Loucy (cell line): ENCODE measurements around the gene MYO5B.

ENCODE experiments used
- H2AFZ ChIP-seq: fragments of 200-600 bp; sonication (generic); 2 replicates; pipeline ENCODE4 v1.6.0; 2016; ENCODE audit warnings: antibody characterized with exemption, mild to moderate bottlenecking, low read length, moderate library complexity
- H3F3A ChIP-seq: fragments of 200-600 bp; 2 replicates; pipeline ENCODE4 v1.6.0; 2016; ENCODE audit warnings: antibody characterized with exemption, low read depth, mild to moderate bottlenecking
- H3K27me3 ChIP-seq: fragments of 200-600 bp; sonication (generic); 2 replicates; pipeline ENCODE4 v1.6.1; 2014; ENCODE audit warnings: low read length, mild to moderate bottlenecking; ENCODE audit not compliant: insufficient read depth, poor library complexity, severe bottlenecking
- H3K36me3 ChIP-seq: fragments of 200-600 bp; sonication (generic); 2 replicates; pipeline ENCODE4 v1.6.1; 2016; ENCODE audit warnings: low read length; ENCODE audit not compliant: insufficient read depth
- H3K4me1 ChIP-seq: fragments of 200-600 bp; sonication (generic); 2 replicates; pipeline ENCODE4 v1.5.1; 2014; ENCODE audit warnings: low read length, mild to moderate bottlenecking; ENCODE audit not compliant: insufficient read depth, poor library complexity, severe bottlenecking
- H3K4me2 ChIP-seq: fragments of 200-600 bp; sonication (generic); 2 replicates; pipeline ENCODE4 v1.6.0; 2014; ENCODE audit warnings: antibody characterized with exemption, low read length, low read depth, mild to moderate bottlenecking; ENCODE audit not compliant: poor library complexity, severe bottlenecking
- H3K4me3 ChIP-seq: fragments of 200-600 bp; sonication (generic); 2 replicates; pipeline ENCODE4 v1.5.1; 2014; ENCODE audit warnings: low read length, mild to moderate bottlenecking, mixed read lengths; ENCODE audit not compliant: poor library complexity, severe bottlenecking
- H3K79me2 ChIP-seq: fragments of 200-600 bp; sonication (generic); 2 replicates; pipeline ENCODE4 v1.6.1; 2014; ENCODE audit warnings: low read length; ENCODE audit not compliant: insufficient read depth
- H3K9ac ChIP-seq: fragments of 200-600 bp; sonication (generic); 2 replicates; pipeline ENCODE4 v1.6.0; 2014; ENCODE audit warnings: mild to moderate bottlenecking, low read depth, low read length, moderate library complexity; ENCODE audit not compliant: poor library complexity, severe bottlenecking
- H3K9me2 ChIP-seq: fragments of 200-600 bp; sonication (generic); replicated peaks from 2 replicates; pipeline ENCODE4 v1.6.1; 2016; ENCODE audit warnings: low read depth, low read length, mixed read lengths
- H3K9me3 ChIP-seq: fragments of 200-600 bp; sonication (generic); 2 replicates; pipeline ENCODE4 v1.6.1; 2014; ENCODE audit warnings: mild to moderate bottlenecking, antibody characterized with exemption, low read length, low read depth; ENCODE audit not compliant: insufficient read depth
- H4K20me1 ChIP-seq: fragments of 200-600 bp; sonication (generic); 2 replicates; pipeline ENCODE4 v1.6.0; 2014; ENCODE audit warnings: antibody characterized with exemption, low read length, mild to moderate bottlenecking; ENCODE audit not compliant: insufficient read depth, poor library complexity, severe bottlenecking
- CTCF ChIP-seq: fragments of 200-600 bp; sonication (generic); conservative IDR thresholded peaks from 2 replicates; pipeline ENCODE4 v1.5.1; 2014; ENCODE audit warnings: mild to moderate bottlenecking, antibody characterized with exemption, low read length
- EZH2phosphoT487 ChIP-seq: fragments of 200-600 bp; IDR thresholded peaks from 2 replicates; pipeline ENCODE4 v1.6.1; 2018; ENCODE audit warnings: antibody characterized with exemption, mild to moderate bottlenecking, moderate library complexity, borderline replicate concordance

The MYO5B gene

GRCh38 chr18:49845629-49846360 lies 349.2 kb downstream of the MYO5B start:
- Histone ChIP-seq H3K27me3 (no peaks in the 10 kb centered on the region), H3K9me2 (no peaks in the 10 kb centered on the region), H3K79me2 (no peaks in the 10 kb centered on the region), H3K4me1 (no peaks in the 10 kb centered on the region), H4K20me1 (no peaks in the 10 kb centered on the region), H3F3A (no peaks in the 10 kb centered on the region), H2AFZ (no peak overlapping the region), H3K9me3 (no peaks in the 10 kb centered on the region), H3K4me3 (no peak overlapping the region), H3K36me3 (no peaks in the 10 kb centered on the region), H3K9ac (no peak overlapping the region), H3K4me2 (no peak overlapping the region)
- no peak for TF ChIP-seq CTCF
- no peak for TF ChIP-seq EZH2phosphoT487

DNA sequence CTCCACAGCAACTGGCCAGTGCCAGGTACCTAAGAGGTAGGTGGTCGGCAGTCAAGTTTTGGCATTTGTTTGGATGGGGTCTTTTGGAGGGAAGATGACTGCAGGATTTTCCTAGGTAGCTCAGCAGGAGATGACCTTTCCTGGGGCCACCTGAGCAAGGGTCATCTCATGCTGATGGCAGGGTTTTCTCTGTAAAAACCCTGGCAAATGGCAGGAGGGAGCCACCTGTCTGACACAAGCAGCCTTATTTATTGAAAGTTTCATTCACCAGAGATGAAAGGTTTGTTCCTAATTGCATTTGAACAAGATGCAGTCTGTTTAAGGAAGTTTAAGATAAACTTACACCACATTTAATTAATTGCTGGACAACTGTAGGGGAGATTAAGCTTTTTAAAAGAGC lies 350.0 kb downstream of the MYO5B start:
- Histone ChIP-seq H2AFZ (no peak overlapping the region), H4K20me1 (no peaks in the 10 kb centered on the region), H3K4me2 (no peak overlapping the region), H3K9ac (no peak overlapping the region), H3K9me3 (no peaks in the 10 kb centered on the region), H3K27me3 (no peaks in the 10 kb centered on the region), H3K4me1 (no peaks in the 10 kb centered on the region), H3F3A (no peaks in the 10 kb centered on the region), H3K4me3 (no peak overlapping the region), H3K9me2 (no peaks in the 10 kb centered on the region), H3K36me3 (no peaks in the 10 kb centered on the region), H3K79me2 (no peaks in the 10 kb centered on the region)
- TF ChIP-seq CTCF (no peak), EZH2phosphoT487 (no peak)

DNA sequence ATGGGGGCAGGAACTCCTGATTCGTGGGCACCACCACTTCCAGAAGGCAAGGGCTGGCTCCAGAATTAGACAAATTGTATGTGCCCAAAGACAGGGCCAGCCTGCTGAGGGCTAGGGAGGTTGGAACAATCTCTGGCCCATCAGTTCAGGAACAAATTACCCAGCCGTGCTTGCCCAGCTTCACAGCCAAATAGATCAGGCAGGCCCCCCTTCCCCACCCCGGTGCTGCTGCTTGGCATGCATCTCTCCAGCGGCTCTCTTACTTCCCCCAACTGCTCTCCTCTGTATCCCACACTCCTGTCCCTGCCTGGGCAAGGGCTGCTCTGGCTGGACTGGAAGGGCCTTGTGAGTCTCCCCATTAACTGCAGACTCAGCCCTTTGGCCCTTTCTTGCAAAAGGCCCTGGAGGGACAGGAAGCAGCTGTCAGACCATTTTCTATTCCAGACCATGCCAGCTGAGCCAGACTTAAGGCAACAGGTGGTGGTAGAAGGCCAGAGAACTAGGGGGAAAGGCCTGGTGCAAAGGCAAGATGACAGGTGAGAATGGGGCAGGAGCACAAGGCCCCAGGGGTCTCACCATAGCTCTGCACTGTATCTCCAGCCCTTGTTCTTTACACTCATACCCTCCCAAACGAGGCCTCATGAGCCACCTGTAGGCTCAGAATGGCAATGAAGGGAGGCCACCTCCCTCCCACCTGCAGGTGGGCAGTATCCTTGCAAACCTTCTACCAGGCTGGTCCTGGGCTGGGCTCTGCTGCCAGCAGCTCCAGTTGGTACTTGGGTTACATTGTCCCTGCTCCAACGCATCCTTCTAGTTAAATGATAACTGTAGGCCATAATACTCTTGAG lies 350.9 kb downstream of the MYO5B start:
- Histone ChIP-seq H3F3A (no peaks in the 10 kb centered on the region), H3K9me3 (no peaks in the 10 kb centered on the region), H3K4me2 (no peak overlapping the region), H3K9ac (no peak overlapping the region), H3K4me3 (no peak overlapping the region), H3K9me2 (no peaks in the 10 kb centered on the region), H4K20me1 (no peaks in the 10 kb centered on the region), H3K27me3 (no peaks in the 10 kb centered on the region), H2AFZ (no peak overlapping the region), H3K79me2 (no peaks in the 10 kb centered on the region), H3K36me3 (no peaks in the 10 kb centered on the region), H3K4me1 (no peaks in the 10 kb centered on the region)
- TF ChIP-seq CTCF, result no peak
